Mesothelial cell of epicardium (in vitro differentiated cells): ENCODE measurements around the gene IKBKE. TPM values are rescaled to one million over a fixed set of nuclear protein-coding genes. Genes with fewer than 3 reads are reported as not detected.

Experiments used
- DNase-seq, 2 experiments: peaks; one replicate each; pipeline ENCODE4 v3.0.0; 2021; ENCODE audit warnings: low spot score in 2 of 2; ENCODE audit not compliant: unreplicated experiment in 2 of 2
- H3K27ac Mint-ChIP-seq: 2 replicates; pipeline ENCODE4 v1.8.0; 2021; ENCODE audit warnings: mixed read lengths
- H3K27me3 Mint-ChIP-seq: 2 replicates; pipeline ENCODE4 v1.8.0; 2021; ENCODE audit warnings: low read depth, mixed read lengths
- H3K36me3 Mint-ChIP-seq: 2 replicates; pipeline ENCODE4 v1.8.0; 2021; ENCODE audit warnings: mixed read lengths
- H3K4me1 Mint-ChIP-seq: 2 replicates; pipeline ENCODE4 v1.8.0; 2021; ENCODE audit warnings: mixed read lengths
- H3K4me3 Mint-ChIP-seq: 2 replicates; pipeline ENCODE4 v1.8.0; 2021; ENCODE audit warnings: mild to moderate bottlenecking, moderate library complexity, mixed read lengths
- H3K9me3 Mint-ChIP-seq: 2 replicates; pipeline ENCODE4 v1.8.0; 2021; ENCODE audit warnings: mixed read lengths
- CTCF ChIP-seq: fragments of 200-600 bp; sonication (generic); IDR thresholded peaks from one replicate; pipeline ENCODE4 v1.5.0; 2021; ENCODE audit warnings: antibody characterized with exemption; ENCODE audit not compliant: unreplicated experiment
- total RNA-seq: library from RNA; stranded (reverse); gene quantifications from 3 replicates; pipeline ENCODE4 v1.2.1, GENCODE V29; 2021

The IKBKE gene
- total RNA-seq, 1 donor from 2014 or later: 7.9 TPM

GRCh38 chr1:206460836-206461426 lies 9.3 kb upstream of the IKBKE start:
- peaks cover 24% of the 10 kb centered on the region for H3K36me3 Mint-ChIP-seq
- DNase-seq: no peak
- no peak overlapping the region for H3K27ac Mint-ChIP-seq
- H3K4me1 Mint-ChIP-seq: peaks cover 17% of the 10 kb centered on the region
- no peaks in the 10 kb centered on the region for H3K9me3 Mint-ChIP-seq
- no peak for TF ChIP-seq CTCF
- no peak overlapping the region for H3K4me3 Mint-ChIP-seq
- H3K27me3 Mint-ChIP-seq: peaks cover 3% of the 10 kb centered on the region

GRCh38 chr1:206461602-206462455 lies 8.4 kb upstream of the IKBKE start:
- Mint-ChIP-seq H3K36me3 (peaks cover 24% of the 10 kb centered on the region), H3K4me1 (peaks cover 12% of the 10 kb centered on the region), H3K4me3 (no peak overlapping the region), H3K27me3 (peaks cover 8% of the 10 kb centered on the region), H3K27ac (no peak overlapping the region), H3K9me3 (no peaks in the 10 kb centered on the region)
- peak; percentile 92 for TF ChIP-seq CTCF
- peak in 1 of 2 experiments; percentile 79 for DNase-seq

GRCh38 chr1:206463137-206463536 lies 7.1 kb upstream of the IKBKE start:
- Mint-ChIP-seq H3K36me3 (peaks cover 24% of the 10 kb centered on the region), H3K4me1 (peaks cover 14% of the 10 kb centered on the region), H3K27me3 (peaks cover 19% of the 10 kb centered on the region), H3K4me3 (no peak overlapping the region), H3K27ac (no peak overlapping the region), H3K9me3 (no peaks in the 10 kb centered on the region)
- no peak for TF ChIP-seq CTCF
- no peak for DNase-seq

GRCh38 chr1:206463911-206464310 lies 6.4 kb upstream of the IKBKE start:
- no peak for DNase-seq
- Mint-ChIP-seq H3K4me3 (no peak overlapping the region), H3K27ac (no peak overlapping the region), H3K9me3 (no peaks in the 10 kb centered on the region), H3K27me3 (peaks cover 22% of the 10 kb centered on the region), H3K36me3 (peaks cover 19% of the 10 kb centered on the region), H3K4me1 (peaks cover 14% of the 10 kb centered on the region)
- no peak for TF ChIP-seq CTCF

GRCh38 chr1:206464456-206464964 lies 5.8 kb upstream of the IKBKE start:
- Mint-ChIP-seq H3K4me3 (no peak overlapping the region), H3K4me1 (peaks cover 18% of the 10 kb centered on the region), H3K27me3 (peaks cover 22% of the 10 kb centered on the region), H3K9me3 (no peaks in the 10 kb centered on the region), H3K27ac (no peak overlapping the region), H3K36me3 (peaks cover 14% of the 10 kb centered on the region)
- TF ChIP-seq CTCF: no peak
- no peak for DNase-seq
